SK-N-SH (cell line): ENCODE measurements around the gene GSG1L.

Experiments
- NFIC ChIP-seq: IDR thresholded peaks from 2 replicates; pipeline ENCODE4 v1.4.0; 2012; ENCODE audit warnings: borderline replicate concordance
- RCOR1 ChIP-seq: fragments of 150-350 bp; IDR thresholded peaks from 2 replicates; pipeline ENCODE4 v1.6.1; 2017; ENCODE audit warnings: antibody characterized with exemption, low read length

DNA sequence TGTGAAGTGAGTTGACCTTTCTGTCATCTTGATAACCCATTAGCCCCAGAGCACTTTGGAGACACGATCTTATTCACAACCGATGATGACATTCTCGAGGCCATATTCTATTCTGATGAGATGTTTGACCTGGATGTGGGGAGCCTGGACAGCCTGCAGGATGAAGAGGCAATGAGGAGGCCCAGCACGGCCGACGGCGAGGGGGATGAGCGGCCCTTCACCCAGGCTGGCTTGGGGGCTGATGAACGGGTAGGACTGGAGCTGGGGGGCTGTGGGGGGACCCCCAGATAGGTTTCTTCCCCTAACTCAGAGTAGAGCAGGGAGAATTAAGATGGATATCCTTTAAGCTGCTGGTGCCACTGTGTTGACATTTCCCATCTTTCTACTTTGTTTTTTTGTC, 311.8 kb downstream of the GSG1L start:
- TF ChIP-seq NFIC (no peak), RCOR1 (no peak)
